Osteoblast (primary cell): Measurements from ENCODE around the gene CHD1L. TPM values are rescaled to one million over a fixed set of nuclear protein-coding genes. Genes with fewer than 3 reads are reported as not detected.

Experiments
- DNase-seq: peaks from one replicate; pipeline ENCODE4 v3.0.0; 2011; ENCODE audit warnings: low spot score, mixed read lengths; ENCODE audit not compliant: insufficient read length; ENCODE audit errors: missing footprints
- H2AFZ ChIP-seq: 2 replicates; pipeline ENCODE4 v1.6.0; 2011; ENCODE audit warnings: mild to moderate bottlenecking, low read length
- H3K27ac ChIP-seq: 2 replicates; pipeline ENCODE4 v1.5.1; 2011; ENCODE audit warnings: mild to moderate bottlenecking, low read depth, low read length, moderate library complexity
- H3K27me3 ChIP-seq: 2 replicates; pipeline ENCODE4 v1.6.0; 2012; ENCODE audit warnings: mild to moderate bottlenecking, control low read depth, inconsistent platforms, low read length, moderate library complexity; ENCODE audit not compliant: insufficient read depth
- H3K36me3 ChIP-seq: 2 replicates; pipeline ENCODE4 v1.5.1; 2011; ENCODE audit warnings: mild to moderate bottlenecking, low read length, control low read depth, moderate library complexity; ENCODE audit not compliant: insufficient read depth
- H3K4me1 ChIP-seq: 2 replicates; pipeline ENCODE4 v1.5.1; 2011; ENCODE audit warnings: mild to moderate bottlenecking, low read length, control low read depth, moderate library complexity; ENCODE audit not compliant: insufficient read depth
- H3K4me2 ChIP-seq: 2 replicates; pipeline ENCODE4 v1.6.0; 2011; ENCODE audit warnings: mild to moderate bottlenecking, low read length; ENCODE audit not compliant: insufficient read depth
- H3K4me3 ChIP-seq: fragments of 200-600 bp; sonication (generic); 3 replicates; pipeline ENCODE4 v1.5.1; 2012; ENCODE audit warnings: mild to moderate bottlenecking, low read length, inconsistent platforms; ENCODE audit not compliant: insufficient read depth
- H3K79me2 ChIP-seq: 2 replicates; pipeline ENCODE4 v1.6.0; 2012; ENCODE audit warnings: mild to moderate bottlenecking, low read length, control low read depth, inconsistent platforms; ENCODE audit not compliant: insufficient read depth
- H3K9me3 ChIP-seq: 2 replicates; pipeline ENCODE4 v1.5.1; 2011; ENCODE audit warnings: low read depth, low read length, control low read depth
- H4K20me1 ChIP-seq: 2 replicates; pipeline ENCODE4 v1.6.0; 2012; ENCODE audit warnings: mild to moderate bottlenecking, low read length, control low read depth; ENCODE audit not compliant: insufficient read depth
- total RNA-seq: library from RNA; depleted of rRNA; stranded (reverse); fragments of >200 nt; gene quantifications from 2 replicates; pipeline ENCODE4 v1.2.3, GENCODE V29; 2012
- TF ChIP-seq, protein P1 (sequence below): IDR thresholded peaks from 2 replicates; pipeline ENCODE4 v1.5.1; 2011; ENCODE audit warnings: mild to moderate bottlenecking, low read depth, low read length, moderate library complexity; ENCODE audit errors: extremely low read depth

CHD1L gene
- total RNA-seq, 1 donor, result 27.5 TPM

DNA sequence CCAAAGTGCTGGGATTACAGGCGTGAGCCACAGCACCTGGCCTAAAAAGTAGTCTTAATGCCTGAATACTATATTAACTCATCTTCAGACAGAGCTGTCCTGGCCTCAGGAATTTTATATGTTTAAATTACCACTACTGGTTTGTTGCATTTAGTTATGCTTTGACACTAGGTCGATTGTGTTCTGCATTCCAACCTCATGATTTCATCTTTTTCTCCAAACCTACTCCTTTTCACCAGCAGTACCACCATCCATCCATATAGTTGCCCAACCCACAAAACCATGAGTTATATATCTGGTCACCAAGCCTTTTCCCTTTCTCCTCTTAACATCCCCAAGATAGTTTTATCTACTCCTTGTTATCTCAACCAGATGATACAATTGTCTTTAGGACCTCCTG lies 39.9 kb upstream of the CHD1L start:
- no peaks in the 10 kb centered on the region for H3K27me3 ChIP-seq
- H3K27ac ChIP-seq, result no peak overlapping the region
- H3K4me3 ChIP-seq, result no peak overlapping the region
- H3K79me2 ChIP-seq, result no peaks in the 10 kb centered on the region
- H3K4me2 ChIP-seq, result no peak overlapping the region
- H3K4me1 ChIP-seq, result no peaks in the 10 kb centered on the region
- no peaks in the 10 kb centered on the region for H3K36me3 ChIP-seq
- H2AFZ ChIP-seq, result no peak overlapping the region
- DNase-seq, result no peak
- TF ChIP-seq, protein P1, sequence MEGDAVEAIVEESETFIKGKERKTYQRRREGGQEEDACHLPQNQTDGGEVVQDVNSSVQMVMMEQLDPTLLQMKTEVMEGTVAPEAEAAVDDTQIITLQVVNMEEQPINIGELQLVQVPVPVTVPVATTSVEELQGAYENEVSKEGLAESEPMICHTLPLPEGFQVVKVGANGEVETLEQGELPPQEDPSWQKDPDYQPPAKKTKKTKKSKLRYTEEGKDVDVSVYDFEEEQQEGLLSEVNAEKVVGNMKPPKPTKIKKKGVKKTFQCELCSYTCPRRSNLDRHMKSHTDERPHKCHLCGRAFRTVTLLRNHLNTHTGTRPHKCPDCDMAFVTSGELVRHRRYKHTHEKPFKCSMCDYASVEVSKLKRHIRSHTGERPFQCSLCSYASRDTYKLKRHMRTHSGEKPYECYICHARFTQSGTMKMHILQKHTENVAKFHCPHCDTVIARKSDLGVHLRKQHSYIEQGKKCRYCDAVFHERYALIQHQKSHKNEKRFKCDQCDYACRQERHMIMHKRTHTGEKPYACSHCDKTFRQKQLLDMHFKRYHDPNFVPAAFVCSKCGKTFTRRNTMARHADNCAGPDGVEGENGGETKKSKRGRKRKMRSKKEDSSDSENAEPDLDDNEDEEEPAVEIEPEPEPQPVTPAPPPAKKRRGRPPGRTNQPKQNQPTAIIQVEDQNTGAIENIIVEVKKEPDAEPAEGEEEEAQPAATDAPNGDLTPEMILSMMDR, result no peak
- H3K9me3 ChIP-seq, result no peaks in the 10 kb centered on the region
- H4K20me1 ChIP-seq, result no peaks in the 10 kb centered on the region

DNA sequence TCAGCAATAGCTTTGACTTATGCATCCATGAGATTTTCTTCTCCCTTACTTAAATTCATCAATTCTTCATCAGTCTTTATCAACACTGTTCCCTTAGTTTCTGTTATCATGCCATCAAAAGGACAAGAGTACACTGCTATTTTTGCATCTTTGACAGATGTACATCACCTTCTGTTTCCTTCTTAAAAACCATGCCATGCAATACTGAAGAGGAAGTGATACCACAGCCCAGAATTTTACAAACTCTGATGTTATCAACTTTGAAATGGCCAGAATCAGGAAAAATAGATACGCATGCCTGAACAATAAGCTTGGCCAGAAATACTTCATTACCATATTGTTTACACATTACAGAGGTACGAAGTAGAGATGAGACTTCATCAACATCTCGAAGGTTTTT lies 38.4 kb upstream of the CHD1L start:
- H3K27me3 ChIP-seq, result no peaks in the 10 kb centered on the region
- no peak for DNase-seq
- no peaks in the 10 kb centered on the region for H3K79me2 ChIP-seq
- no peak overlapping the region for H3K4me3 ChIP-seq
- H3K9me3 ChIP-seq, result no peaks in the 10 kb centered on the region
- H2AFZ ChIP-seq, result no peak overlapping the region
- H3K4me2 ChIP-seq, result no peak overlapping the region
- H3K36me3 ChIP-seq, result no peaks in the 10 kb centered on the region
- TF ChIP-seq, protein P1, result no peak
- no peak overlapping the region for H3K27ac ChIP-seq
- no peaks in the 10 kb centered on the region for H3K4me1 ChIP-seq
- no peaks in the 10 kb centered on the region for H4K20me1 ChIP-seq

DNA sequence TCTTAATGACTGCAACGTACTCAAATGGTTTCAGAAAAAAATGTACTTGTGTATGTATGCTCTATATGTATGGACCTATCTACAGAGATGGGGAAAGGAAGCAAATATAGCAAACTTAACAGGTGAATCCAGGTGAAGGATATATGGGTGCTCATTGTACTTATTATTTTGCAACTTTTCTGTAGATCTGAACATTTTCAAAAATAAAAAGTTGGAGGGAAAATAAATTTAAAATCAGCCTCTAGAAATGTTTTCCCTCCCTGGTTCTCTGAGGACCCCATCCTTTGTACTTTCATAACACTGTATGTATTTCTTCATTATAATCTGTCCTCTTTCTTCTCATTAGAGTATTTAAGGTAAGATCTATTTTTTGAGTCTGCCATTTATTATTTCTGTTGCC lies 35.3 kb upstream of the CHD1L start:
- H3K4me1 ChIP-seq, result no peaks in the 10 kb centered on the region
- H3K79me2 ChIP-seq, result no peaks in the 10 kb centered on the region
- TF ChIP-seq, protein P1, result no peak
- DNase-seq, result no peak
- no peak overlapping the region for H3K27ac ChIP-seq
- H3K36me3 ChIP-seq, result no peaks in the 10 kb centered on the region
- H3K27me3 ChIP-seq, result no peaks in the 10 kb centered on the region
- H2AFZ ChIP-seq, result no peak overlapping the region
- H3K9me3 ChIP-seq, result no peaks in the 10 kb centered on the region
- H3K4me3 ChIP-seq, result no peak overlapping the region
- no peak overlapping the region for H3K4me2 ChIP-seq
- H4K20me1 ChIP-seq, result no peaks in the 10 kb centered on the region

DNA sequence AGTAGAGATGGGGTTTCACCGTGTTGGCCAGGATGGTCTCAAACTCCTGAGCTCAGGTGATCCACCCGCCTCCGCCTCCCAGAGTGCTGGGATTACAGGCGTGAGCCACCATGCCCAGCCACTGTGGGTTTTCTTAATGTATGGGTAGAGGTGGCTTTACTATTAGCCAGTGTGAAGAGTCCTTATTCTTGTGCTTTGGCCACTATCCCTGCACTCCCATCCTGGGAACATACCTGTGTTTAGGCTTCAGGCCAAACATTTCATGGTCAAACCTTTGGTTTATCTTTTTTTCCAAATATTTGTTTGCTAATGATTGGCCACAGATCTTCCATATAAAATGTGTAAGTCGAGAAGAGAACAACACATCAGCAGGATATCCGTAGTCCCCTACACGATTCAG lies 33.9 kb upstream of the CHD1L start:
- no peak for DNase-seq
- H2AFZ ChIP-seq, result no peak overlapping the region
- no peaks in the 10 kb centered on the region for H3K36me3 ChIP-seq
- no peaks in the 10 kb centered on the region for H4K20me1 ChIP-seq
- H3K9me3 ChIP-seq, result no peaks in the 10 kb centered on the region
- H3K4me3 ChIP-seq, result no peak overlapping the region
- H3K4me1 ChIP-seq, result no peaks in the 10 kb centered on the region
- H3K79me2 ChIP-seq, result no peaks in the 10 kb centered on the region
- no peak overlapping the region for H3K4me2 ChIP-seq
- TF ChIP-seq, protein P1, result no peak
- H3K27ac ChIP-seq, result no peak overlapping the region
- H3K27me3 ChIP-seq, result no peaks in the 10 kb centered on the region
